Hippocampal formation (tissue), 2 donors: ENCODE results near the gene TCF3.
"Not testable (repeated sequence)": the region's sequence is repeated elsewhere in the genome, so short reads cannot be mapped to it uniquely, and the experiment has no call there.

Source experiments
- DNase-seq, 2 donors: peaks; one replicate each; lab custom pipeline; 2025; lab: John Stamatoyannopoulos, UW

Gene TCF3

DNA sequence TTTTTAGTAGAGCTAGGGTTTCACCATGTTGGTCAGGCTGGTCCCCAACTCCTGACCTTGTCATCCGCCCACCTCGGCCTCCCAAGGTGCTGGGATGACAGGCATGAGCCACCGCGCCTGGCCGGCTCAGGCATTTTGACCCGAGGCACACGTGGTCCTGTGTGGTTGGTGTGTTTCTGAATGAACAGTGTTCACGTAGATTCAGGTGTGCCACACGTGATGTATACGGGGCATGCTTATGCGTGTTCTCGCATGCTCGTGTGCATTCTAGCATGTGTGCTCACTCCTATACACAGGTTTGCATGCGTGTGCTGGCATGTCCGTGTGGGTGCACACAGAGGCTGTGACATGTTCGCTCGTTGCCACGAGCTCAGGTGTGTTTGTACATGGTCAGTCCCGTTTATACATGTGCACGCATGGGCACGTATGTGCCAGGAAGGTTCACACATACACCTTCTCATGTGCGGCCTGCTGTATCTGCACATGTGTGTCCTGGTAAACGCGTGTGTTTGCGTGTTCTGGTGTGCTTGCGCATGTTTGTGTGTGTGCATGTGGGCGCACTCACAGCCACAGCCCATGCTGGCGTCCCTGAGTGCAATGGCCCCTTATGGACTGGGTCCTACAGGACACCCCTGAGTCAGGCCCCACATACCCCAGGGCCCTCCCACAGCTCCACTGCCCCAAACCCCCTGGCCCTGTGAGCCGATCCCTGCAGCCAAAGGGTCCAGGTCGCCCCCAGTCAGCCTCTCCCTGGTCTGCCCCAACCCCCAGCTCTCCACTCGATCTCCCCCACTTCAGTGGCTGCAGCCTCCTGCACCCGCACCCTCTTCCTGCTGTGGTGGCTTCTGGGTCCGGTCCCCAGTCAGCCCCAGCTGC, 20.6 kb upstream of the TCF3 start:
- DNase-seq = no peak

DNA sequence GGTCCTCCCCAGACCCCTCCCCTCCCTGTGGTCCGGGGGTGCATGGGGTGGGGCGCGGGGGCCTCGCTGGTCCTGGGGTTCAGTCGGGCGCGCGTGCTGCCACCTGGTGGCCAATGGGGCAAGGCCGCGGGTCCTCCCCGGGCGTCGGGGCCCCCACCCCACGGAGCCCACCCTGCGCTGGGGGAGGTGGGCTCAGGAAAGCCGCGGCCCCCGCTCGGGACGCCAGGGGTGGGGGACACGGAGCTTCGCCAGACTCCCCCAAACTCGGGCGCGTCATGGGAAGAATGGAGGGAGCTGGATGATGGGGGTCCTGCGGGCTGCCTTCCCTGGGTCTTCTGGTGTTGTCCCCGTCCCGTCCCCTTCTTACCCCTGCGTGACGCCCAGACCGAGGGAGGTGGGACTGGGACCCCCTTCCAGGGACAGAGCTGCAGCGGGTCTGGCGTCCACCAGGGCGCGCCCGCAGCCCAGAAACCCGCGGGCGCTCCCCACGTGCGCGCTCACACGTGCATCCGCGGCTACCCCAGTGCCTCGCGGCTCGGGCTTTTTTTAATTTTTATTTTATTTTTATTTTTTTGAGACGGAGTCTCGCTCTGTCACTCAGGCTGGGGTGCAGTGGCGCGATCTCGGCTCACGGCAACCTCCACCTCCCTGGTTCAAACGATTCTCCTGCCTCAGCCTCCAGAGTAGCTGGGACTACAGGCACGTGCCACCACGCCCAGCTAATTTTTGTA, 19.8 kb upstream of the TCF3 start:
- DNase-seq = no peak

DNA sequence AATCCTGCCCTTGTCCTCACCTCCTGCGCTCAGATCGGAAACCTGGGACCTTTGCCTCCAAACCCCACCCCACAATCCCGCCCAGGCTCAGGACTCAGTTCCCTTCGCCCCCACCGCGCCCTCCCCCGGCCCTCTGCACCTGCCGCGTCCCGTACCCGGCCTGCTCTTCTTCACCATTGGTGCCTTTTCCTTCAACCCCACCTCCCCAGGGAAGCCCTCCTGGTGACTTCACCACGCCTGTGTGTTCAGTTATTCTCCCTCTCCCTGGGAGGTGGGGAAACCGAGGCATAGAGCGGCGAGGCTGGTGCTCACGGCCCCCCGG, 19.3 kb upstream of the TCF3 start:
- no peak for DNase-seq

DNA sequence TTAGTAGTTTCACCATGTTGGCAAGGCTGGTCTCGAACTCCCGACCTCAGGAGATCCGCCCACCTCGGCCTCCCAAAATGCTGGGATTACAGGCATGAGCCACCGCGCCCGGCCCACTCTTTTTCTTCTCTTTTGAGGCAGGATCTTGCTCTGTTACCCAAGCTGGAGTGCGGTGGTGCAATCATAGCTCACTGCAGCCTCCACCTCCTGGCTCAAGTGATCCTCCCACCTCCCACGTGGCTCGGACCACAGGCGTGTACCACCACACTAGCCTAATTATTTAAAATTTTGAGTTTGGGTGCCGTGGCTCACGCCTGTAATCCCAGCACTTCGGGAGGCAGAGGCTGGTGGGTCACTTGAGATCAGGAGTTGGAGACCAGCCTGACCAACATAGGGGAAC, 18.3 kb upstream of the TCF3 start:
- DNase-seq = not testable (repeated sequence)

DNA sequence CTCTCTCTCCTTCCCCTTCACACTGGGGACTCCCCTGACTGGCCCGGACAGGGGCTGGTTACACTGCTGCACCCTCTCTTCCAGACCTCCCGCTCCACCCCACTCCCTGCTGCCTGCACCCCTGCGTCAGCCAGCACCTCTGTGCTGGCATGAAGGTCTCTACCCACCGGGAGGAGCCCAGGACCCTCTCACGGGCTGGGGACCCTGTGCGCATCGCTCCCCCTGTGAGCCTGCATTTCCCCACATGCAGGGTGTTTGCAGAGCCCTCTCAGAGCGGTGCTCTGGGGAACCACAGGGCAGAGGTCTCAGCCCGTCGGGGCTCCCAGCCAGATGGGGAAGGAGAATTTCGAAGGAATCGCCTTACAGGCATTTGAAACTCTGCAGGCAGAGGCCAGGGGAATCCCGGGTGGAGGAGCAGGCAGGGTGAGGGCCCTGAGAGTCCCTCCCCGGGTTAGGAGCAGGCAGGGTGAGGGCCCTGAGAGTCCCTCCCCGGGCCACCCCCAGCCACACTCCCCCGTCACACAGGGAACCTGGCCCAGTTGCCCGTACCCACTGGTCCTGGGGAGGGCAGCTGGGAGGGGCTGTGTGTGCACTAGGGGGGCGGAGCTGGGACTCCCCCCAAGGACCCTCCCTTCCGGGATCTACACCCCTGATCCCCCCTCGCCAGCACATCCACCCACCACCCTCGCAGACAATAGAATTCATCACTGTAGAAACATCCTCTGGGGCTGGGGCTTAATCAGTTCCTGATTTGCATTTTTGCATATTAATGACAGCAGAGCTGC, 16.3 kb upstream of the TCF3 start:
- DNase-seq = no peak

DNA sequence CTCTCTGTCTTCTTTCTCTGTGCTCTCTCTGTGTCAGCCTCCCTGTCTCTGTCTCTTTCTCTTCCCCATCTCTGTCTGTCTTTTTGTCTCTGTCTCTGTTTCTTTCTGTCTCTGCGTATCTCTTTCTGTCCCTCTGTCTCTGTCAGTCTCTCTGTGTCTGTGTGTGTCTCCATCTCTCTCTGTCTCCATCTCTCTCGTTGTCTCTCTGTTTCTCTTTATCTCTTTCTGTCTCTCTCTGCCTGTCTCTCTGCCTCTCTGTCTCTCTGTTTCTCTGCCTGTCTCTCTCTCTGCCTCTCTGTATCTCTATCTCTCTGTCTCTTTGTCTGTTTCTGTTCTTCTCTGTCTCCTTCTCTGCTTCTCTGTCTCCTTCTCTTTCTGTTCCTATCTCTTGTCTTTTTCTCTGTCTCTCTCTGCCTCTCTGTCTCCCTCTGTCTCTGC, 15.7 kb upstream of the TCF3 start:
- DNase-seq = no peak

DNA sequence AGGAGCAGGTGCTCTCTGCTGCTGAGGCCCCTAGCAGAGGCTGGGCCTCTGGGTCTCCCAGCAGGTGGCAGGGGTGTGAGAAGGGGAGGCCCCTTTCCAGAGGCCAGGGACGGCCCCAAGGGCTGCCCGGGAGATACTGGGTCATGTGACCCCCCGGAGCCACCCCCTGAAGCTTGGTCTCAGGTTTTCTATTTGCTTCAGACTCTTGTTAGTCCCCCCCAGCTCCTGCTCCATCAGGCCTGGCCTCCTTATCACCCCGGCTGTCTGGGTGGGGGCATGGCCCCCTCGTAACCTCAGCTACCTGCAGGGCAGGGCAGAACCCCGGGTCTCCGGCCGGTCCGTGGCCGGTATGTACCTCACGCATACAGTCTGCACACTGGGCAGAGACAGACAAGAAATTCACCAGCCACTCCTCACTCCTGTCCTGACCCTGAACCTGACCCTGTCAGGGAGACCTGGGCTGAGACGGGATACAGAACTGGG, 13.2 kb upstream of the TCF3 start:
- no peak for DNase-seq

DNA sequence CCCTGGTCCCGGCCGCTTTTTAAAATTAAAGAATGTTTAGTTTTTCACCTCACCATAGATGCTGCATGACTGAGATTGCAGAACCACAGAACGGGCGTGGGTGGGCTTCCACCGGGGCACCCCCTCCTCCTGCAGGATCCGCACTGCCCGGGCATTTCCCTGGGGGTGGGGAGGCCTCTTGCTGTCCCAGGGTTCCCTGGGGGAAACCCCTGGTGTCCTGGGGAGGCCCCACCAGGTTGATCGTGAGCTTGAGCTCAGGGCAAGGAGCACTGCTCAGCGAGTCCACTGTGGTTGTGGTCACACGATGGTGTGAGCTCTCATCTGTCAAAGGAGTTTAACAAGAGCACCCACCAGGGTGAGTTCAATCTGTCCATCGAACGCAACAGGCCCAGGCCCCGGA, 11.4 kb upstream of the TCF3 start:
- DNase-seq = no peak

DNA sequence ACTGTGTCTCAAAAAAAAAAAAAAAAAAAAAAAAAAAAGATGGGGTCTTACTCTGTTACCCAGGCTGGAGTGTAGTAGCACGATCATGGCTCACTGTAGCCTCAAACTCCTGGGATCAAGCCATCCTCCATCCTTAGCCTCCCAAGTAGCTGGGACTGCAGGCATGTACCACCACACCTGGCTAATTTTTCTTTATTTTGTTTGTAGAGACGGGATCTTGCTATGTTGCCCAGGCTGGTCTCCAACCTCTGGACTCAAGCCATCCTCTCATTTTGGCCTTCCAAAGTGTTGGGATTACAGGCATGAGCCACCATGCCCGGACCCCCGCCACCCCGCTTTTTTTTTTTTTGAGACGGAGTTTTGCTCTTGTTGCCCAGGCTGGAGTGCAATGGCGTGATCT, 10.8 kb upstream of the TCF3 start:
- DNase-seq = not testable (repeated sequence)

DNA sequence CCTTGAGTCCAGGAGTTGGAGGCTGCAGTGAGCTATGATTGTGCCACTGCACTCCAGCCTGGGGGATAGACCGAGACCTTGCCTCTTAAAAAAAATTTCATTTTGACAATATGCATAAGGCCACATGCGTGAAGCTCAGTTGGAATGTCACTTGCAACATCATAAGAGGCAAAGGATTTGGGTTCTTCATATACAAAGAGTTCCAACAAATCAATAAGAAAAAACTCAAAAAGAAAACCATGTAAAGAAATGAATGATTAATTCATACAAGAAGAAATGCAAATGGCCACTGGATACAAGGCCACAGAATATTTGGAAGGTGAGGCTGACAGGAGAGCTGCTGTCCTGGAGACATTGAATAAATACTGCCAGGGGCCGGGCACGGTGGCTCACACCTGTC, 9.6 kb upstream of the TCF3 start:
- no peak for DNase-seq

DNA sequence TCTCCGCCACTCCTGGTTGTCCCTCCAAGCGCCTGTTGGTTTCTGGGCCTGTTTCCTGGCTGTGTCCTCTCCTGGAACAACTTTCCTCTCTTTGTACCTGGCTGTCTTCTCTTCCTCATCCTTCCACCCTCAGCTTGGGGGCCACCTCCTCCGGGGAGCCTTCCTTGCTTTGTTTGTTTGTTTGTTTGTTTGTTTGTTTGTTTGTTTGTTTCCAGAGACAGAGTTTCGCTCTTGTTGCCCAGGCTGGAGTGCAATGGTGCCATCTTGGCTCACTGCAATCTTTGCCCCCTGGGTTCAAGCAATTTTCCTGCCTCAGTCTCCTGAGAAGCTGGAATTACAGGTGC, 6.6 kb upstream of the TCF3 start:
- DNase-seq = no peak

DNA sequence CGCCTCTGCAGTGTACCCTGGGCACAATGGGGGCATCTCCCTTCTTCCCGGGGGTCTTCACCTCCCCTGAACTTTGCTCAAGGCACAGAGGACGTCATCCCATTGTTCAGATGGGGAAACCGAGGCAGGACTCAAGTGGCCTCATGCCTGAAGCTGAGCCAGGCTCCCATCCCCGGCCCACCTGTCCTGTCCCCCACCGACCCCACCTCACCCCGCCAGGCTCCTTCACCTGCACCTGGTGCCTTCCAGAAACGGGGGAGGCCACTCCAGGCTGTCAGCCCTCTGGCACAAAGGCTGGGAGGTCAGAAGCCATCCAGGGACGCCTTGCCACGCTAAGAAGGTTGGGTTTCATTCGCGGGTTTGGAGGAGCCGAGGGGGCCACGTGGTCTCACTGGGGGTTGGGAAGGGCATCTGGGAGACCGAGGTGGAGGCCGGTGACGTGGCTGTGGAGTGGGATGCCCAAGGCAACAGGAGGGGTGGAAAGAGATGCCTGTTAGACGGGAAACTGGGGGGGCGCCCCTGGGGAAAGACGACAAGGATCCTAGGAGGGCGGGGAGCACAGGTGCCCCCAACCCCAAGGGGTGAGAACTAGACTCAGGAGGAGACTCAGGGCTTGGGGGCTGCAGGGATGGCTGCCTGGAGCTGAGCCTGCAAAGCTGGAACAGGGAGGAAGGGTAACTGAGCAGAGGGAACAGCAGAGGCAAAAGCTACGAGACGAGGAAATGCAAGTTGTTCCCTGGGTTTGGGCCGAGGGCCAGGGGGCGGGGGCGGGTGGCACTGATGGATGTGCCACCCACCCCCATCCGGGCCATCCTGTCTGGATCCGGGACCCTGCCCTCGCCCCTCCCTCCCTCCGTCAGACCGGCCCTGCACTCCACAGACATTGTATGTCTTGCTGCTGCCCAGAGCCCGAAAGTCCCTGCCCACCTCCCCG, 6.0 kb upstream of the TCF3 start:
- DNase-seq = no peak

DNA sequence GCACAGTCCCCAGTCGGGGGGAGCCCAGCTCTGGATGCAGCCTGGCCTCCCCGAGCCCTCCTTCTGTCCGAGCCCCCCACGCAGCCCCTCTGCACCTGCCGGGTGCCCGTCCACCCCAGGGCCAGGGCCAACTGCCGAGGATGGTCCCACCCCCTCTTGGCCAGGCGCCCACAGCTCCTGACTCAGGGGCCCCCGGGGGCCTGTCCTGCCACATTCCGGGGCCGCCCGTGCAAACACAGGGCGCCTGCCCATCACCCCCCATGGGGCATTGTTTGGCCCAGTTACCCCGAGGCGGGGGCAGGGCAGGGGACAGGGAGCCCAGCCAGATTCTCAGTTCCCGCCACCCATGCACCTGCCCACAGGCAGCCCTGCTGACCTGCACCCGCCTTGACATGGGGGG, 5.3 kb upstream of the TCF3 start:
- no peak for DNase-seq

DNA sequence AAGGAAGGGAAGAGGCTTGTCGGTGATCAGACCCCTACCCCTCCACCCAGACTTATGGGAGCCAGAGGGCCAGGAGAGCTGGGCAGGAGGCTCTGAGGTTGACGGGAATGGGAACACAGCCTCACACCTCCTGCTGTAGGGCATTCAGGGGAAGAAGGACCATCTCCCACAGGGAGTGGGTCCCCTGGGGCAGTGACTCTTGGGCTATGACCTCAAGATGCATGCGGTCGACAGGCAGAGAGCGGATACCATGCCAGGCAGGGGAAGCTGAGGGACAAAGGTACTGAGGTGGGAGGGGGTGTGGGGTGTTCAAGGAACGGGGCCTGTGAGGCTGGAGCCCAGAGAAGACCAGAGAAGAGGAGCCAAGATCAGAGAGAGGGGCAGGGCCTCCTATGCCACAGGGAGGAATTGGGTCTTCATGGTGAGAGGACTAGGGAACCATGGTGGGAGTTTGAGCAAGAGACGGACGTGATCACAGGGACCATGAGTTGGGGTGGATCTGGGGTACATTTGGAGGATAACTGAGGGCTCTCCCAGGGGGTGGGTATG, 4.6 kb upstream of the TCF3 start:
- no peak for DNase-seq

DNA sequence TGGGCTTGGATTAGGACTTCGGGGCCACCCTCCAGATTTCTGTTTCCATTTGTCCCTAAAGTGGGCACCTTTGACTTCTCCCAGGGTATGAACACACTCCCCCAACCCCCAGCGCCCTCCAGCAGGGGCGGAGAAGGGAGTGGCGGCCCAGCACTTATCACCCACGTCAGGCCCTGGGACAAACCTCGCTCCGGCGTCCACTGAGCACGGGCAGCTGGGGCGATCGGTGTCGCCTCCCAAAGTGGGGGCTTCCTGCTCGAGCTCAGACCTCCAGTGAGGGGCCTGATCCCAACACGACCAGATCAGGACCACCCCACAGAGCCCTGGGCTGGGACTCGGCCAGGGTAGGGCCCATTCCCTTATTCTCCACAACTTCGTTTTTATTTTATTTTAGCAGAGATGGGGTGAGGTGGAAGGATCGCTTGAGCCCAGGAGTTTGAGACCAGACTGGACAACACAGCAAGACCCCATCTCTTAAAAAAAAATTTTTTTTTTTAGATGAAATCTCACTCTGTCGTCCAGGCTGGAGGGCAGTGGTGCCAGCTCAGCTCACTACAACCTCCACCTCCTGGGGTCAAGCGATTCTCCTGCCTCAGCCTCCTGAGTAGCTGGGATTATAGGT, 3.7 kb upstream of the TCF3 start:
- no peak for DNase-seq

DNA sequence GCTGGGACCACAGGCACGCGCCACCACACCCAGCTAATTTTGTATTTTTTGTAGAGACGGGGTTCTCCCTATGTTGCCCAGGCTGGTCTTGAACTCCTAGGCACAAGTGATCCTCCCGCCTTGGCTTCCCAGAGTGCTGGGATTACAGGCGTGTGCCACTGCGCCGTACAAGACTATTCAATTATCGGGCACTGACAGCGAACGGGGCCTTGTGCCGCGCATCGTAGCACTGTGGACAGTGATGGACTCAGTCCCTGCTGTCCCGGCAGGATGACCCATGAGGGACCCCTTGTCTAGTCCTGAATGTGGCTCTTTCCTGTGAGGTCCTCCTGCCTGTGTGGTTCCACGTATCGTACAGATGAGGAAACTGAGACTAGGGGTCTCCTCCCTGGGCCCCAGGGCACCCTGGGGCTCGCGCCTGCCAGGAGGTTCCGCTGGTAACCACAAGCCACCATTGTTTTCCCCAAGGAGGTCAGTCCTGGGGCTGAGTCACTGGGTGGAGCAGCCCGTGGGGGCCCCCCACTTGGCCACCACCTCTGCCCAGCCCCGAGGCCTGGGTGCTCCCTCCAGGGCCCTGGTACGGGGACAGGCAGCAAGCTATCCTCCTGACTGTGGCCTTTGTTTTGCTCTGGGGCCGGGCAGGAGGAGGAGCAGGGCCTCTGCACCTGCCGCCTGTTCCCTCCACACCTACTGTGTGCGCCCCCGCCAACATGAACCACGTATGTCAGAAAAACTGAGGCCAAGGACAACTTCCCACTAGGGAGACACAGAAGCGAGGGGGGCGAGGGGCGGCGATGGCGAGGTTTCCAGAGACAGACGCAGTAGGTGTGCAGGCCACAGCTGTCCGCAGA, 2.9 kb upstream of the TCF3 start:
- DNase-seq = no peak

DNA sequence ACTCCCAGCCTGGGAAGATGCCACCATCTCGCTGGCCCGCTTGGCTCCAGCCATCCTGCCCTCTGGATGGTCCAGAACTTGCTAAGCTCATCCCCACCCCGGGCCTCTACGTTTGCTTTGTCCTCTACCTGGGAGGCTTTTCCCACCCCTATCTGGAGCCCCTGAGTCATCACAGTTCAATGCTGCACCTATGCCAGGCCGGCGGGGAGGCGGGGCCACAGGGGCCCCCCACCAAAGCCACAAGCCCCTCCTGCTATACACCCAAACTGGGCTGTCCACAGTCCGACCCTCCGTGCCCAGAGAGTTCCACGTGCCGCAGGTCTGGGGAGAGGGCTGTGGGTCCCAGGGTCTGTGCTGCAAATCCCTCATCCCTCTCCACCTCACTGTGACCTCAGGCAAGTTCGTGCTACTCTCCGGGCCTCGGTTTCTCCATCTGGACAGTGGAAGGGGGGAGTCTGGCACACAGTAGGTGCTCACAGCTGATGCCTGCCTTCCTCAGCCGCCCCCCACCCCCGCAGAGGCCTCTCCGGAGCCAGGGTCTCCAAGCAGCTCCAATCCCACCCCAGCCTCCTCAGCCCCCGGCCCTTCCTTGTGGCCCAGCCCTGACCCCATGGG, 1.9 kb upstream of the TCF3 start:
- no peak for DNase-seq

DNA sequence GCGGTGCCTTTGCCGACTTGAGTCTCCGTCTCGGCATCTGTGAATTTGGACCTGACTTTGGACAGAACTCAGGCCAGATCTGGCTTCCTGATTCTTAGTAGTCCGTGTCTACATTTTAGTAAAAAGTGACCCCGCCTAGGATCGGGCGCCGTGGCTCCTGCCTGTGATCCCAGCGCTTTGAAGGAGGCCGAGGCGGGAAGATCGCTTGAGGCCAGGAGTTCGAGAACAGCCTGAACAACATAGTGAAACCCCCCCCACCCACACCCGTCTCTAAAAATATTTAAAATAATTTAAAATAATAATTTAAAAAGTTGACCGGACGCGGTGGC, 849 bp upstream of the TCF3 start:
- DNase-seq = no peak

DNA sequence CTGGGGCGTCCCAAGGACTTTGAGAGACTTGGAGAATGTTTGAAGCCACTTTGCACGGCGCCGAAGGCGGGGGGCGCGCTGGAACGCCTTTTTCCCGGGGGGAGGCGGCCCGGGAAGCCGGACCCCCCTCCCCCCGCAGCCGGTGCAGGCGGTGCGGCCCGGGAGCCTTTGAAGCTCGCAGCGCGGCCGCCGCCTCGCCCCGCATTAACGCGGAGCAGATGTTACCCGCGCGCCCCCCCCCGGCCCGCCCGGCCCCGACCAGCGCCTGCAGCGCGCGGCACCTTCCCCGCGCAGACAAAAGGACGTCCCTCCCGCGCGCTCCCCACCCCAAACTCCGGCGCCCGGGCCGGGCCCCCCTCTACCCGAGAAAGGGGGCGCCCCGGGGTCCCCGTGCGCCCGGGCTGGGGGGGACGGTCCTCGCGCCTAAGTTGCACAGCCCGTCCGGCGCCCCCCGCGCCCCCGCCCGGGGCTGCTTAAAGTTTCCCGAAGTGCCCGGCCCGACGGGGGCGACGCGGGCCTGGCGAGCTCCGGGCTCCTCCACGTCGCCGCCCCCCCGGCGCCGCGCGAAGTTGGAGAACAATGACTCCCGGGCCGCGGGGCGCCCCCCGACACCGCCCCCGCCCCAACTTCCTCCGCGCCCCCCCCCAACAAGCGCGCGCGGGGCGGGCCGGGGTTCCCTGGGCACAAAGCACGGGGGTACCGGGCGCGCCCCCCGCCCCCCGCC, 685 bp downstream of the TCF3 start:
- no peak for DNase-seq
